ENCODE results near the gene FCHSD2.

FCHSD2 gene

GRCh38 chr11:72867970-72868369 is 274.1 kb downstream of the FCHSD2 start:
- peaks cover 11 to 35% (median 18%) of the 10 kb centered on the region in 4 experiments for H3K36me3 ChIP-seq (ENCODE audit: control insufficient read depth in 4 of 4, insufficient read depth in 4 of 4, low read length in 3 of 4)
- 100% methylated on average over 2 of the region's 5 CpGs for WGBS (ENCODE audit: insufficient coverage)
- CTCF ChIA-PET = interaction anchor here (0.8 to 1.1 kb wide), 2 partner anchors 9 to 51 kb away, joined by 3 read pairs; no protein-coding TSS in a partner anchor

GRCh38 chr11:72864702-72865655 is 277.1 kb downstream of the FCHSD2 start:
- no peak overlapping the region for H3K4me3 ChIP-seq (ENCODE audit: control insufficient read depth in 1 of 7, extremely low read depth in 1 of 7, insufficient read depth in 4 of 7, low read depth in 2 of 7, low read length in 6 of 7)
- H3K36me3 ChIP-seq (ENCODE audit: control insufficient read depth in 4 of 4, insufficient read depth in 4 of 4, low read length in 3 of 4) = peaks cover 10 to 28% (median 15%) of the 10 kb centered on the region in 4 experiments
- H3K4me1 ChIP-seq (ENCODE audit: control extremely low read depth in 1 of 4, control insufficient read depth in 4 of 4, insufficient read depth in 4 of 4, low read length in 3 of 4) = peaks cover 3 to 14% (median 12%) of the 10 kb centered on the region in 4 experiments
- ChIA-PET CTCF (interaction anchor here (0.6 to 2.1 kb wide), 6 partner anchors 13 to 318 kb away, joined by 3 to 6 read pairs (median 4); no protein-coding TSS in a partner anchor), POLR2A (interaction anchor here (0.5 kb wide), 1 partner anchor 51 kb away, joined by 5 read pairs; no protein-coding TSS in a partner anchor)
- peak overlapping the region in 1 of 2 experiments; percentile 54 for H3K27ac ChIP-seq (ENCODE audit: insufficient read depth in 1 of 2, low read depth in 1 of 2, low read length in 2 of 2, poor library complexity in 1 of 2, severe bottlenecking in 2 of 2)
- no peaks in the 10 kb centered on the region for H3K9me3 ChIP-seq (ENCODE audit: control extremely low read depth in 1 of 5, control insufficient read depth in 4 of 5, insufficient read depth in 2 of 5, low read depth in 1 of 5, low read length in 4 of 5)
- DNase-seq = peak in 2 of 3 donors; percentile 20 to 37
- no peaks in the 10 kb centered on the region for H3K27me3 ChIP-seq (replicated peaks in 2 of 5; ENCODE audit: control insufficient read depth in 4 of 5, insufficient read depth in 5 of 5, low read length in 4 of 5)
- 80% methylated on average over 2 of the region's 5 CpGs for WGBS (ENCODE audit: insufficient coverage)

More at GRCh38 chr11:72867970-72868369, 274.1 kb downstream of the FCHSD2 start:
- Histone ChIP-seq H3K27ac (ENCODE audit: insufficient read depth in 1 of 2, low read depth in 1 of 2, low read length in 2 of 2, poor library complexity in 1 of 2, severe bottlenecking in 2 of 2) (no peak overlapping the region), H3K9me3 (ENCODE audit: control extremely low read depth in 1 of 5, control insufficient read depth in 4 of 5, insufficient read depth in 2 of 5, low read depth in 1 of 5, low read length in 4 of 5) (no peaks in the 10 kb centered on the region), H3K27me3 (replicated peaks in 2 of 5; ENCODE audit: control insufficient read depth in 4 of 5, insufficient read depth in 5 of 5, low read length in 4 of 5) (no peaks in the 10 kb centered on the region), H3K4me1 (ENCODE audit: control extremely low read depth in 1 of 4, control insufficient read depth in 4 of 4, insufficient read depth in 4 of 4, low read length in 3 of 4) (peaks cover 3 to 14% (median 12%) of the 10 kb centered on the region in 4 experiments), H3K4me3 (ENCODE audit: control insufficient read depth in 1 of 7, extremely low read depth in 1 of 7, insufficient read depth in 4 of 7, low read depth in 2 of 7, low read length in 6 of 7) (no peak overlapping the region)
- no peak for DNase-seq
- POLR2A ChIA-PET = no interaction called here

- peak; percentile 6 to 74 (median 65) for DNase-seq
- POLR2A ChIA-PET = no interaction called here
- 13% methylated on average over 1 of the region's 1 CpG for WGBS (ENCODE audit: insufficient coverage)
- Histone ChIP-seq H3K27ac (ENCODE audit: insufficient read depth in 1 of 2, low read depth in 1 of 2, low read length in 2 of 2, poor library complexity in 1 of 2, severe bottlenecking in 2 of 2) (no peak overlapping the region), H3K27me3 (replicated peaks in 2 of 5; ENCODE audit: control insufficient read depth in 4 of 5, insufficient read depth in 5 of 5, low read length in 4 of 5) (no peaks in the 10 kb centered on the region), H3K36me3 (ENCODE audit: control insufficient read depth in 4 of 4, insufficient read depth in 4 of 4, low read length in 3 of 4) (peaks cover 9 to 27% (median 22%) of the 10 kb centered on the region in 4 experiments), H3K4me1 (ENCODE audit: control extremely low read depth in 1 of 4, control insufficient read depth in 4 of 4, insufficient read depth in 4 of 4, low read length in 3 of 4) (peaks cover 3 to 14% (median 12%) of the 10 kb centered on the region in 4 experiments), H3K4me3 (ENCODE audit: control insufficient read depth in 1 of 7, extremely low read depth in 1 of 7, insufficient read depth in 4 of 7, low read depth in 2 of 7, low read length in 6 of 7) (no peak overlapping the region), H3K9me3 (ENCODE audit: control extremely low read depth in 1 of 5, control insufficient read depth in 4 of 5, insufficient read depth in 2 of 5, low read depth in 1 of 5, low read length in 4 of 5) (no peaks in the 10 kb centered on the region)
- CTCF ChIA-PET = interaction anchor here (1.1 kb wide), 1 partner anchor 313 kb away, joined by 4 read pairs; no protein-coding TSS in a partner anchor
These were observed 278.2 kb downstream of the FCHSD2 start for GRCh38 chr11:72863916-72864315.

- Histone ChIP-seq H3K9me3 (ENCODE audit: control extremely low read depth in 1 of 5, control insufficient read depth in 4 of 5, insufficient read depth in 2 of 5, low read depth in 1 of 5, low read length in 4 of 5) (no peaks in the 10 kb centered on the region), H3K4me3 (ENCODE audit: control insufficient read depth in 1 of 7, extremely low read depth in 1 of 7, insufficient read depth in 4 of 7, low read depth in 2 of 7, low read length in 6 of 7) (no peak overlapping the region), H3K4me1 (ENCODE audit: control extremely low read depth in 1 of 4, control insufficient read depth in 4 of 4, insufficient read depth in 4 of 4, low read length in 3 of 4) (peaks cover 3 to 14% (median 12%) of the 10 kb centered on the region in 4 experiments), H3K27ac (ENCODE audit: insufficient read depth in 1 of 2, low read depth in 1 of 2, low read length in 2 of 2, poor library complexity in 1 of 2, severe bottlenecking in 2 of 2) (no peak overlapping the region), H3K27me3 (replicated peaks in 2 of 5; ENCODE audit: control insufficient read depth in 4 of 5, insufficient read depth in 5 of 5, low read length in 4 of 5) (no peaks in the 10 kb centered on the region), H3K36me3 (ENCODE audit: control insufficient read depth in 4 of 4, insufficient read depth in 4 of 4, low read length in 3 of 4) (peaks cover 3 to 24% (median 23%) of the 10 kb centered on the region in 4 experiments)
- ChIA-PET CTCF (no interaction called here), POLR2A (interaction anchor here (0.6 kb wide), 1 partner anchor 292 kb away, joined by 5 read pairs; no protein-coding TSS in a partner anchor)
- no CpG with 5 or more reads among the region's 1 CpG for WGBS (ENCODE audit: insufficient coverage)
- DNase-seq = no peak
These were observed 279.0 kb downstream of the FCHSD2 start for GRCh38 chr11:72863091-72863490.

- CTCF ChIA-PET = interaction anchor here (0.6 to 2.3 kb wide), 5 partner anchors 14 to 317 kb away, joined by 3 to 8 read pairs (median 3); no protein-coding TSS in a partner anchor
- peaks cover 3 to 23% (median 13%) of the 10 kb centered on the region in 4 experiments for H3K36me3 ChIP-seq (ENCODE audit: control insufficient read depth in 4 of 4, insufficient read depth in 4 of 4, low read length in 3 of 4)
- WGBS (ENCODE audit: insufficient coverage) = no CpG with 5 or more reads among the region's 4 CpGs
- H3K4me1 ChIP-seq (ENCODE audit: control extremely low read depth in 1 of 4, control insufficient read depth in 4 of 4, insufficient read depth in 4 of 4, low read length in 3 of 4) = peaks cover 3 to 14% (median 12%) of the 10 kb centered on the region in 4 experiments
- no peak overlapping the region for H3K27ac ChIP-seq (ENCODE audit: insufficient read depth in 1 of 2, low read depth in 1 of 2, low read length in 2 of 2, poor library complexity in 1 of 2, severe bottlenecking in 2 of 2)
- POLR2A ChIA-PET = no interaction called here
- no peaks in the 10 kb centered on the region for H3K9me3 ChIP-seq (ENCODE audit: control extremely low read depth in 1 of 5, control insufficient read depth in 4 of 5, insufficient read depth in 2 of 5, low read depth in 1 of 5, low read length in 4 of 5)
- no peak for DNase-seq
- no peak overlapping the region for H3K4me3 ChIP-seq (ENCODE audit: control insufficient read depth in 1 of 7, extremely low read depth in 1 of 7, insufficient read depth in 4 of 7, low read depth in 2 of 7, low read length in 6 of 7)
- no peaks in the 10 kb centered on the region for H3K27me3 ChIP-seq (replicated peaks in 2 of 5; ENCODE audit: control insufficient read depth in 4 of 5, insufficient read depth in 5 of 5, low read length in 4 of 5)
These were observed 281.5 kb downstream of the FCHSD2 start for GRCh38 chr11:72860592-72860991.

GRCh38 chr11:72860010-72860409 is 282.1 kb downstream of the FCHSD2 start:
- ChIA-PET POLR2A (no interaction called here), CTCF (interaction anchor here (1.1 to 2.3 kb wide), 6 partner anchors 10 to 320 kb away, joined by 3 to 8 read pairs (median 4); no protein-coding TSS in a partner anchor)
- Histone ChIP-seq H3K4me3 (ENCODE audit: control insufficient read depth in 1 of 7, extremely low read depth in 1 of 7, insufficient read depth in 4 of 7, low read depth in 2 of 7, low read length in 6 of 7) (no peak overlapping the region), H3K27me3 (replicated peaks in 2 of 5; ENCODE audit: control insufficient read depth in 4 of 5, insufficient read depth in 5 of 5, low read length in 4 of 5) (no peaks in the 10 kb centered on the region), H3K4me1 (ENCODE audit: control extremely low read depth in 1 of 4, control insufficient read depth in 4 of 4, insufficient read depth in 4 of 4, low read length in 3 of 4) (peaks cover 2 to 12% (median 10%) of the 10 kb centered on the region in 4 experiments), H3K36me3 (ENCODE audit: control insufficient read depth in 4 of 4, insufficient read depth in 4 of 4, low read length in 3 of 4) (peaks cover 3 to 23% (median 13%) of the 10 kb centered on the region in 4 experiments), H3K27ac (ENCODE audit: insufficient read depth in 1 of 2, low read depth in 1 of 2, low read length in 2 of 2, poor library complexity in 1 of 2, severe bottlenecking in 2 of 2) (no peak overlapping the region), H3K9me3 (ENCODE audit: control extremely low read depth in 1 of 5, control insufficient read depth in 4 of 5, insufficient read depth in 2 of 5, low read depth in 1 of 5, low read length in 4 of 5) (no peaks in the 10 kb centered on the region)
- DNase-seq = no peak
- WGBS (ENCODE audit: insufficient coverage) = 100% methylated on average over 2 of the region's 4 CpGs

Measured in common myeloid progenitor, CD34-positive (primary cell).